Right kidney (tissue), 1 donor: ENCODE data around the gene CD58.
A peak's percentile ranks its signal among the peaks of the same experiment; 100 is the strongest.
"Not testable (repeated sequence)": the region's sequence is repeated elsewhere in the genome, so short reads cannot be mapped to it uniquely, and the experiment has no call there.

Experiments used
- DNase-seq: peaks from one replicate; pipeline ENCODE4 v3.0.0-alpha.2; 2016

CD58 gene

DNA sequence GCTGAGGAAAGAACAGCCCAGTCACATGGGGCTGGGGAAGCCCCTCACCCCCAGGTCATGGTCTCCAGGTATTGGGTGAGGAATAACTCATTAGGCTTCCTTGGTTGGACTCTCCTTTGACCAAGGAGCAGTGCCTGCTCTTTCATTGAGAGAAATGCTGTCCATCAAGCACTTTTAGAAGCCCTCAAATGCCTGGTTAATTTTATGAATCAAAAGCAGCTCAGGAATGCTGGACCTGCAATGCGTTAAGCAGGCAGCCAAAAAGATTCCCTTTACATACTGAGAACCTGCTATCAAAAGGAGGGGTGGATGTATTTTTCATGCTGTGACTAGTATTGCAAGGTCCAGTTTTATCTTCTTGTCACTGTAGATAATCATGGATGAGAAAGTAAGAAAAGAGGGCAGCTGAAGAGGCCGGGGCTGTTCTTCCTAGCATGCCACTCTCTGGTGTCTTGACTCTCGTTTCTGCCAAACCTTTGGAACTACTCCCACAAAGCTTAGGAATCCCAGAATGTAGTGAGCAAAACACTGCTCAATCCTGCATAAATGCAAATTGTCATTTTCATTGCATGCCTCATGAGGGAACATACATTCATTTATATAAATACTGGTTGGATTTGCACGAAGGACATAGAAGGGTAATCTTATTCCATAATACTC, 2.1 kb upstream of the CD58 start:
- no peak for DNase-seq

DNA sequence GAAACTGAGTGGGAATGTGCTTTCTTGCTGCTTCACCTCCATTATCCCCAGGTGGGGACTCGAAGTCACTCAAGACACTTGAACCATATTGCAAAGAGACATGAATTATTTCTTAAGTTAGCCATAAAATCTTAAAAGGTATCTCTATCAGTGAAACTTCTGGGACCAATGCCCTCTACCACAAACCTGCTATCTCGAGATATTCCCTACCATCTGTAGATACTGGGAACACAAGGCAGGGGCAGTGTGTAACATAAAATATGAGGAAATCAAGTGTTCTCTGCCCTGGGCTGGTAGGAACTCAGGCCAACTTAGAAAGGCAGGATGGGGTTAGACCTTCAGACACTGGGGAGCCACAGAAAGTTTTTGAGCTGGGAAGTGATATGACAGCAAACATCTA, 1.3 kb upstream of the CD58 start:
- DNase-seq, result no peak

DNA sequence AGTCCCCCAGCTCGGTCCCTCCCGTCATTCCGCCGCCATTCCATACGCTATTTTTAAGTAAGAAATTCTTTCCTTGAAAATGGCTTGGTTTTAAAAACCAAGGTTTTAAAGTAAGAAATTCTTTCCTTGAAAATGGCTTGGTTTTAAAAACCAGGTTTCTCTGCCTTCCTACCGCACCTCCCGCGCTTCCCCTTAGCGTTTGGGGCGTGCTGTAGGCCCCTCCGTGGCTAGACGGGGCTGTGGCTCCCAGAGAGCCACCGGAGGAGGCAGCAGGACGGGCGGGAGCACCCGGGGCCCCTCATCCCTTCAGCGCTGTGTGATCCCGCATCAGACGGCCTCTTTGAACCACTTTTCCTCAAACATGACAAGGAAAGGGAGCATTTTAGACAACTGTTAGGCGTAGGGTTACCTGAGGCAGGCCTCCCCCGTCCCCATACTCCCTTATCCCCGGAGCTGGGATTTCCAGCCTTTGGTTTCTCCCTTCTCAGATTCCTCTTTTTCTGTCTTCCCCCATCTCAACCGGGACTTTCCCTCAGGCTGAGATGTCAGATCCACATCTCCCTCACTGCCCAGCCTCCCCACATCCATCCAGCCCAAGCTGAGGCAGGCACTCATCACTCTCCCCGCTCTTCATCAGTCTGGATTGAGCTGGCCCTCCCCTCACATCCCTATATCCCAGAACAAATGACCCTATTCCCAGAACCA, 541 bp upstream of the CD58 start:
- DNase-seq, result peak; percentile 66

DNA sequence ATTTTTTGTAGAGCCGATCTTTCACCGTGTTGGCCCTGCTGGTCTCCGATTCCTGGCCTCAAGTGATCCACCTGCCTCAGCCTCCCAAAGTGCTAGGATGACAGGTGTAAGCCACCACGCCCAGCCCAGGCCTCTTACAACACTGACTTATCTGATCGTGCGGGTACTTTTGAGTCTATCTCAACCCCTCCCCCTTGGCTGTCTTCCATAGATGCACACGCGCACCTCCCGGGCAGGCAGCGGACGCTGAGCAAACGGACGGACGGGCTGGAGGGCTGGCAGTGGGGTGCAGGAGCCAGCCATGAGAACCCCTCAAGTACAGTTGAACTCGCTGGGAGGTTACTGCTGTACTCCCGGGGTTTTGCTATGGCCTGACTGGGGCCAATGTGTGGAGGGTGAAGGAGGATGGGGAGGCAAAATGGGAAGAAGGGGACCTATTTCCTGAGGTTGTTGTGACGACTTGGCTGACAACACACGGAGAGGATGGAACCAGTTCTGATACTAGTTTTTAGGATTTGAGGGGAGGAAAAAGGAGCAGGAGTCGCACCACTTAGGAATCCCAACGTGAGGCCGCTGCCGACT, 959 bp downstream of the CD58 start:
- DNase-seq, result no peak

DNA sequence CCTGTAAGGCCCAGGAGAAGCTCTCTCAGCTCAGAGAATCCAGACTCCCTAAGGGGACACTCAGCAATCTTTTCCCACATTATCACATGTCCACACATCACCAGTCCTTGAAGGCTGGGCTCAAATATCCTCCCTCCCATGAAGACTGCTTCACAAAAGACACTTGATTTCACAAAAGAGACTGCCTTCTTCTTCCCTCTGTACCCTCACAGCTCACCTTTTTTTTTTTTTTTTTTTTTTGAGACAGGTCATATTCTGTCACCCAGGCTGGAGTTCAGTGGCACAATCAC, 1.5 kb downstream of the CD58 start:
- no peak for DNase-seq

DNA sequence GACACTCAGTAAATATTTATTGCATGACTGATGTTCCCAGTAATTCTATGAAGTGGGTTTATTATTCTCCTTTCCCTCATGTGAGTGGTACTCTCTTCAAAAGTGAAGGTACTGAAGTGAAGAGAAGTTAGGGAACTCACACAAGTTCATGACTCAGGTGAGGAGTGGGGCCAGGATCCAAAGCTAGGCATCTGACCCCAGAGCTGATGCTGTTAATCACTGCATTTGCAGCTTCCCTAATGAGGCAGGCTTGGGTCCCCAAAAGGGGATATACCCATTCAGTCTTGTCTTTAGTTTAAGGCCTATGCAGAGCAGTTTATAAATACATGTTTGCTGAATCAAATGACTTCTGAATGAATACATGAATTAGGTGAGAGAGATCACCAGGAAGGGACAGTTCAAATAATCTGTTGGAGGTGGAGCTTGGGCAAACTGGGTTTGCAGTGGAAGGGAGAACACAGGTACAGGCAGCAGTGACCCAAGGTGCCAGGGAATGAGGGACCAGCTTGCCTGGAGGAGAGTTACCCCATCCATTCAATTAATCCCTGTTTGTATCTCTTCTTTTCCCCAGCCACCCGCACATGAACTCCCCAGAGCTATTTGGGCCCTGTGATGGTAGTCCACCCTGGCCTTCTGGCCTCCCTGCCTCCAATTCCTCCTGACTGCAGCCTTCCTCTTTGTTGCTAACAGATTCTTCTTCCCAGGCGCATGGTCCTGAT, 2.0 kb downstream of the CD58 start:
- DNase-seq, result no peak

DNA sequence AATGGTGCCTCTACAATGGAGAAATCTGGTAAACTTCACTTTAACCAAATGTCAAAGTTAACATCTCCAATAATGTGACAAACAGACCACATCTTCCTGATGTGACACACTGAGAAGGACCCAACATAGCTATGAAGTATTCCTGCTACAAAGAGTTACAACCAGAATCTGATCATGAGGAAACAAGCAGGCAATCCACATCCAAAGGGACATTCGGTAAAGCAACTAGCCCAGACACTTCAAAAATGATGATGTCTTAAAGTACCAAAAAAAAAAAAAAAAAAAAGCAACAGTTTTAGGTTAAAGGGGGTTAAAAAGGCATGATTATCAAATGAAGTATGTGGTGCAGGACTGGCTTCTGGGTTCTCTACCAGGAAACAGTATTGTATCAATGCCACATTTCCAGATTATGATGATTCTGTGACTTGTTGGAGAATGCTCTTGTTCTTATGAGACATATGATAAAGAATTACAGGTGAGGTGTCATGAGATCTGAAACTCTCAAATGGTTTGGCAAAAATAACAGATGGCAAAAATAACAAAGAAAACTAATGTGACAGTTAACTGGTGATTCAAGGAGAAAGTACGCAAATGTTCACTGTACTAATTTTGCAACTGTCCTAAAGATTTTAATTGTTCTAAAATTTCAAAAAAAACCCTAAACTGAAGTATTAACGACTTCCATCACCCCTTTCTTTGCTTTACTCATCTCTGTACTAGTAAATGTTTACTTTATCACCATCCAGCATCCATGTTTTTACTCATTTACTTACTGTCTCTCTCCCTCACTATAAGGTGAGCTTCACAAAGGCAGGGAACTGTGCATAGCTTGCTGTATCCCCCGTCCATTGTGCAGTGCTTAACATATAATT, 2.8 kb downstream of the CD58 start:
- DNase-seq, result no peak

DNA sequence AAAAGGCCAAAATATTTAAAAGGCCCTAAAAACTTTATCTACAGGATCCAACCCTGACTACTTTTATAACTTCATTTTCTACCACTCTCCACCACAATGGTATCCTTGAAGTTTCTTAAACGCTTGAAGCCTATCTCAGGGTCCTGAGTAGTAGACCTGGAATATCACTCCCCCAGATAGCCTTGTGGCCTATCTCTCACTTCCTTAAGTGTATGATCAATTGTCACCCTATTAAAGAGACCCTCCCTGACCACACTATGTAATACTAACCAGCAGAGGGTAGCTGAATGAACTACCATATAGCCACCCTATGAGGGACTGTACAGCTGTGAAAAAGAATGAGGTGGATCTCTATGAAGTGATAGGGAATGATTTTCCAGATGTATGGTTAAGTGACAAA, 5.6 kb downstream of the CD58 start:
- no peak for DNase-seq

DNA sequence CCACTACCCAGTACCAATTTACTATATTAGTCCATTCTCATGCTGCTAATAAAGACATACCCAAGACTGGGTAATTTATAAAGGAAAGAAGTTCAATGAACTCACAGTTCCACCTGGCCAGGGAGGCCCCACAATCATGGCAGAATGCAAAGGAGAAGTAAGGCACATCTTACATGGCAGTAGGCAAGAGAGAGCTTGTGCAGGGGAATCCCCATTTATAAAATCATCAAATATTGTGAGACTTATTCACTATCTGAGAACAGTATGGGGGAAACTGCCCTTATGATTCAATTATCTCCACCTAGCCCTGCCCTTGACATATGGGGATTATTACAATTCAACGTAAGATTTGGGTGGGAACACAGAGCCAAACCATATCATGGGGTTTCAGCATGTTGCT, 6.4 kb downstream of the CD58 start:
- no peak for DNase-seq

DNA sequence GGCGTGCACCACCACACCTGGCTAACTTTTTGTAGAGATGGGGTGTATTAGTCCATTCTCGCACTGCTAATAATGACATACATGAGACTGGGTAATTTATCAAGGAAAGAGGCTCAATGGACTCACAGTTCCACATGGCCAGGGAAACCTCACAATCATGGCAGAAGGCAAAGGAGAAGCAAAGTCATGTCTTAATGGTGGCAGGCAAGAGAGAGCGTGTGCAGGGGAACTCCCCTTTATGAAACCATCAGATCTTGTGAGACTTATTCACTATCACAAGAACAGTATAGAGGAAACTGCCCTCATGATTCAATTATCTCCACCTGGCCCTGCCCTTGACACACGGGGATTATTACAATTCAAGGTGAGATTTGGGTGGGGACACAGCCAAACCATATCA, 8.4 kb downstream of the CD58 start:
- DNase-seq, result not testable (repeated sequence)

DNA sequence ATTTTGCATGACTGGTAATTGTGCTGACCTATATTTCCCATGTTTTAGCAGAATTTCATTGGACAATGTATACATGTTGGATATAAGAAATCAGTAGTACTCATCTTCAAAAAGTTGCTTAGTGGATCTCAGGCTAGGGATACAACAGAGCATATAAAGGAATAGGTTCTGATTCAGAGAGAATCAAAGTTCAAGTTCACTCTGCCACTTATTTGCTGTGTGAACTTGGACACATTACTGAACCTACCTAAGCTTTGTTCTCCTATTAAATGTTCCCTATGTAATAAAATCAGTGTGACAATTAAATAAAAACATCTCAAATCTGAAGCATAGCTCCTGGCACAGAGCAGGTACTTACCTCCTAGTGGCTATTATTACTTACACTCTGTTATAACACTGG, 9.3 kb downstream of the CD58 start:
- DNase-seq, result no peak

DNA sequence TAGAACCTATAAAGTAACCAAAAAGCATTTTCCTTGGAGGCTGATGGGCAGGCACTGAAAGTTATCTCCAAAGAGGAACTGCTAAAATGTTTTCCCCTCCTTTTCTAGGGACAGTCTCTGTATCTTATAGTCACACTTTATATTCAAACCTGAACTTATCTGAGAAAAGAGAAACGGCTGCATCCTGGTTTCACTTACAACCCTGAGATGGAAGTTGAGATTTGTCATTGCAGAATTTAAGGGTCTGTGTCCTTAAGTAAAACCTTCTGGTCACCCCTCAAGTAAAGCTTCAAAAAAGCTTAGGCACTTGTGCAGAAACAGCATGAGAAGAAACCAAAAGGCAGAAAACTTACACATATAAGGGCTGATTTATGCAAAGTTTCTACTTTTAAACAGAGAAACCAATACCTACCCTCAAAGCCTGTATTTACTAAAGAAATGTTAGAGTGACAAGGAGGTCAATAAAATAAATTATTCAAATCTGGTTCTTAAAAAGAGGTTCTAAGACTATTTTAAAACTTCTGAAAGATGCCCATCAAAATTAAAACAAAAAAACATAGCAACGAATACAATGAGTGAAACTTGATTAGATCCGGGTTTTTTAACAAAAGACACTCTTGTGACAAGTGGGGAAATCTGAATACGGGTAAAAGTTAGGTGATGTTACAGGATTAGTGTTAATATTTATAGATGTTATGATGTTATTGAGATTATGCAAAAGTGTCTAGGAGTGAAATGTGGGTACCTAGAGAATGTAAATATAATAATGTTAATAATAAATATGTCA, 9.9 kb downstream of the CD58 start:
- no peak for DNase-seq

DNA sequence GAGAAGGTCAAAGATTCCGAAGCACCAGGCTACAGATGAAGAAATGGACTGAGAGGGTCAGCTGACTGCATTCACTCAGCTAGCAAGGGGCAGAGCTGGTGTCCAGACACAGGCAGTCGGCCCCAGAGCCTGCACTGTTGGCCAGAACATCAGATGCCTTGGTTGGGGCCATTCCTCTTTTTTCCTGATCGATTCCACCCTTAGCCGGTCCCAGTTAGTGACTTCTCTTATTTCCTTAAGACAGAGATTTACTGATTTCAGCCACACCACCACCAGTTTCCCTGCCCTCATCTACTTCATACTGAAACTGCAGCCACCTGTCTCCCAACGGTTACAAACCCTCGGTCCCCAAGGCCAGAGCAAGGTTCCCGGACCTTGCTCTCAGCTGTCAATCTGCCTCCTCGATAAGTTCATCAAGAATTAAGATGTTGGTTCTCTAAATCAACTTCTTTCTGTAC, 11.5 kb downstream of the CD58 start:
- no peak for DNase-seq

DNA sequence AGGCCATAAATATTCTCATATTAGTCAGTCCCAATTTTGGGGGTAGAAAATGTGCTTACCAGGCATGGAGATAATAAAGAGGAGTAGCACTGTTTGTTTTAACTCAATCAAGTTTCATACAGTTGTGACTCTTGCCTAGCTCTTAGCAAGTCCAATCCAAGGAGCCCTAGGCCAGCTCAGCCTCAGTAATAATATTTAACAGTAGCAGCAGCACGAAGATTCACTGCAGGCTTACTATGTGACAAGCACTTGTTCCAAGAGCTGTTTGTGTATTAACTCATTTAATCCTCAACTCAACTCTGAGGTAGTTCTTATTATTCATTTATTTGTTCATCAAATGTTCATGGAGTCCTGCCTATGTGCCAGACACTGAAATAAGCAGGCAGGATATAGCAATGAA, 12.3 kb downstream of the CD58 start:
- DNase-seq, result no peak

DNA sequence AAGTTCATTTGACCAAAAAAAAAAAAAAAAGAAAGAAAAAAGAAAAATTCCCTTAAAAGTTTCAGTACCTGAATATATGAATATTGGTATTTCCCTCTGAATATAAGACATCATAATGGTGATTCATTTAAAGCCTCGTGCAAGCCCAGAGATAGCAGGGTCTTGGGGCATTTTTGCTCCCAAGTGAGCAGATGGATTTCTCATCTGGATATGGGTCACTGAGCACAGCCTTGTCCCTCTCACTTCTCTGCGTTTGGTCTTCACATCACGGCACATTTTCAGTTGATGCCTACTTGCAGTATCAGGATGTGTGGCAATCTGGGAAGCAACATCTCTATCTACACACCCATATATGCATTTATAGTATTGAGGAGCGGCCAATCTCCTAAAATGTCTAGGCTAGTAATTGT, 12.7 kb downstream of the CD58 start:
- no peak for DNase-seq

DNA sequence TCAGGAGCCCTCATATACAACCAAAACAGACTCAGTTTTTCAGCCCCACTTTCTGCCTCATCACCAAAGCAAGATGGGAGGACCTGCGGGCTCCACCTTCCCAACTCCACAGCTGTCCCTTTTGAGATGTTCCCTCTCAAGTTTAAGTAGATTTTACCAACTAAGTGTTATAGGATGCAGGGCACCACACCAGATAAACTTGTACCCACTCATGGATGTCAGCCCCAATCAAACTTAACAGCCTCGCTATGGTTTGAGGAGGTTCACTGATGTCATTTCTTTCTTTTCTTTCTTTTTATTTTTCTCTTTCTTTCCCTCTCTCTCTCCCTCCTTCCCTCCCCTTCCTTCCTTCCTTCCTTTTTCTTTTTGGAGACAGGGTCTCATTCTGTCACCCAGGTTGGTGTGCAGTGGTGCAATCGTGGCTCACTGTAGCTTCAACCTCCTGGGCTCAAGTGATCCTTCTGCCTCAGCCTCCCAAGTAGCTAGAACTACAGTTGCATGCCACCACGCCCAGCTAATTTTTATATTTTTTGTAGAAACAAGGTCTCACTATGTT, 13.4 kb downstream of the CD58 start:
- DNase-seq, result no peak

DNA sequence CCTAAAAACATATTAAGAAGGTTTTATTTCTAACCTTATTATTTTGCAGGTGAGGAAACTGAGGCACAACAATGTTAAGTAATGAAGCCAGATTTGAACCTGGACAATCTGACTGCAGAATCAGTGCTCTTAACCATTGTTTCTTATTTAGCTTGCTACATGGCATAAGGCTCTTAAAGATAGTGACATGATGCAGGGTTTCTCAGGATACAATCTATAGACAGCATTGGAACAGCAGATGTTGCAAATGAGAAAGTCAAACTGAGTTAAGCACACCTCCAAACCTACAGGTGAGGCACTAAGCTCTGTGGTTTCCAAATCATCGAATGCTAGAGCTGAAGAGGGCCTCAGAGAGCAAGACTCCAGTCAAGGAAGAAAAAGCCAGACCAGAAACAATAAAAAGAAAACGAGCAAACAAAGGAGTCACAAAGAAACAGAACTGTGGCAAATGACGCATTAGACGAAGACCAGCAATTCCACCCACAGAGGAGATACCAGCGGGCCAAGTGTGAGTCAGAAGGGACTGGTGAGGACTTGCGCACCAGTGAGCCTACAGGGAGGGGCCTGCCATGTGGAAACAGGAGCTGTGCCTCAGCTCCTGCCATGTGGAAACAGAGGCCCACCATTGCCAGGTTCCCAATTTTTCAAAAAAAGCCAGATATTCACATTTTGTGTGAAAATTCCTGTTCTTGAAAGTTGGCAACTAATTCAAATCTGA, 14.4 kb downstream of the CD58 start:
- DNase-seq, result no peak

DNA sequence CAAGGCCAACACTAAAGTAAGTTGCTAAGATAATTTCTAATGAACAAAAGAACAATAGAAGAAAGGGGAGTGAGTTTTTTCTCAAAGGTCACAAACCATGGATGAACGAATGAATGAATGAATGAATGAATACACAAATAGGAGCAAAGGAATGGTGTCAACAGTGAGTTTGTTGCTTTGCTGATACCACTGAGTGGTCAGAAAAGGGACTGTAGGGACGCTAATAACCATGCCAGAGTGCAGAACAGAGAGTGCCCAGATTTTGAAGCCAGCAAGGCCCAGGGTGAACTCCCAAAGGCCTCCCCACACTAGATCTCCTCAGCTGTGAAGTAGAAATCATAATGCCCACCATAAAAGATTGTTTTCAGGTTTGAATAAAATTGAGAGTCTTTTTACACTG, 15.9 kb downstream of the CD58 start:
- DNase-seq, result no peak

DNA sequence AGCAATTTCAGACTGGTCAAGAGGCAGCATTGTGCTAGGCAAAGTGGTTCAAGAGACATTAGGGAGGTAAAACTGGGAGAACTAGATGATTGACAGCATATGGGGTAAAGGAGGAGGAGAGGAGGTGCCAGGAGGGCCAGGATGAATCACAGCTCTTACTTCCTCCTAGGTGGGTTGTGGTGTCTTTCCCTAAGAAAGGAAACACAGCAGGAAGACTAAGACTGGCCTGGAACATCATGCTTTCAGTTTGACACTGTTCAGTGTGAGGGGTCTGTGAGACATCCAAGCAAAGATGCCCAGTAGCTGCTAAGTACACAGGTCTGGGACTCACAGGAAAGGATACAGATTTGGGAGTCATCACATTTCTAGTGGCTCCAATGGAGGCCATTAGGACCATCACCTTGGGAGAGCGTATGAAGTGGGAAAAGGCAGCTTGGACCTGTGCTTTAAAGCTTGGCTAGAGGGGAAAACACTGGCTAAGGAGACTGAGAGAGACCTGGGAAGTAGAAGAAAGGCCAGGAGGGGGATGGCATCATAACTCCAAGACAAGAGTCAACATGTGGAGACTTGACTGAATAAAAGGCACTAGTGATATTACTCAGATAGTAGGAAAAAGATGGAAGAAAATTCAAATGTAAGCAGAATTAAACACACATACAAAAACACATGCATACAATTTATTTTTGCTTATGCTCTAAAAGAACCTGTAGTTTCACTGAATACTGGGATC, 17.3 kb downstream of the CD58 start:
- no peak for DNase-seq
